Measurements from ENCODE around the gene METTL21C.

The METTL21C gene

DNA sequence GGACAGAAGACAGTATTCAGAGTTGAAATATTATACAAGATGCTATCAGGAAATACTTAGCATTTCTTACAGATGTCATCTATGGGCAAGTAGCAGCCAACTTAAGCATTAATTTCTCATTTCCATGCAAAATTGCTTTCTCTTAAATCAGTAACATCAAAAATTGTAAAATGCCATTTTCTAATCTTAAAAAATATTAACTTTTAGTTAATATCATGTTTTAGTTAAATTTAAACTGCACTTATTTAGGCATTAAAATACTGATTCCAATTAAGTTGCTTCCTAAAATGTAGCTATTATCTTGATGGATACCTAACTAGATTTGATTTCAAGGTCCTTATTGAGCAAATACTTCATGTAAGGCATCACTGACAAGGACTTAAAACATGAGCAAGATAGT lies 27.8 kb downstream of the METTL21C start:
- DNase-seq (ENCODE audit: low read depth in 2 of 2), result no peak

GRCh38 chr13:102659168-102659713 lies 35.6 kb downstream of the METTL21C start:
- DNase-seq (ENCODE audit: low read depth in 2 of 2), result no peak

DNA sequence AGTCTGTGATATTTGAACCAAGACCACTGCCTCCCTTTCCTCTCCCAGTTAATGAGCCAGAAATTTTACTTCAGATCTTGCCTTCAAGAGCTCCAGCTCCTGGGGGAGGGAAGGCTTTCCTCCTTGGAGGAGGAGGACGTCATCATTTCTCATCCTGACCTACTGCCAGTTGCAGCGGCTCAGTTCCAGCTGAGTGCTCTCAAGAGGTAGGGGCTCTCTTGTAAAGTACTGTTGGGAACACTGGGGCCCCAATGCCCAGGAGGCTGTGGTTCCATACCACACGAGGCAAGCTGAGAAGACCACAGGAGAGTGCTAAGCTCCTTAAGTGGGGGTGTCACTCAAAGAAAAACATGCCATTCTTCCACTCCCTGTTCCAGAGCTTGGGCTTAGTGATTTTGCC lies 36.2 kb downstream of the METTL21C start:
- no peak for DNase-seq (ENCODE audit: low read depth in 2 of 2)

DNA sequence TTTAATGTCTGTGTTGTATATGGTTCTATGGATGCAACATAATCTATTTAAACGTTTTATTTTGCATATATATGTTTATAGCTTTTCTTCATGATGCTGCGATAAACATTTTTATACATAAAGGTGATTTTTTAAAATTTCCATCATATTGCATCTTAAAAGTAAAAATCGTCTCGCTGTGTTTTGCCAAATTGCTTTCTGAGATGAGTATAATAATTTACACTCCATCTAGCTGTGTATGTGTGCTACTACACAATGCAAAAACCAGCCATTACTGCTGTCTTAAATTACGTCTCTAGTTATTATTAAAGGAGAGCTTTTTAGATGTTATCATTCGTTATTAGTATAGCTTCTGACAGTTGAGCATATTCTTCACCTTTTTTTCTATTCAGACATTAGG lies 37.2 kb downstream of the METTL21C start:
- DNase-seq (ENCODE audit: low read depth in 2 of 2), result no peak

DNA sequence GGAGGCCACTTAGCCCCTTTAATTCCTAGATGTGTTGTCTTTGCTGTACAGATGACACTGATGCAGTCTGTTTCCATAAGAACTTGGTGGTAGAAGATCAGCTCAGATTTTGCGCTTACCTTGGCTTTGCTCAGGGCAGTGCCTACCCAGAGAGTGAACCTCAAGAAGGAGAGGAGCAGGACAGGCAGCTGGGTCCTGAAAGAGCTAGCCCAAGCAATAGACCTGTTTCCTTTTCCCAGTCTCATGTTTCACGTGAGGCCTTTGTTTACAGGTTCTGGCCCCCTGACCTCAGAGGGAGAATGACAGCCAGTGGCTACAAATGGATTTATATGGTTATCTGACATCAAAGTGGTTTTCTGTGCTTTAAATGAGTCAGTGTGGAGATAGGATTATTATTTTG lies 40.1 kb downstream of the METTL21C start:
- DNase-seq (ENCODE audit: low read depth in 2 of 2), result no peak

GRCh38 chr13:102651892-102652291 lies 43.0 kb downstream of the METTL21C start:
- DNase-seq (ENCODE audit: low read depth in 2 of 2), result no peak

DNA sequence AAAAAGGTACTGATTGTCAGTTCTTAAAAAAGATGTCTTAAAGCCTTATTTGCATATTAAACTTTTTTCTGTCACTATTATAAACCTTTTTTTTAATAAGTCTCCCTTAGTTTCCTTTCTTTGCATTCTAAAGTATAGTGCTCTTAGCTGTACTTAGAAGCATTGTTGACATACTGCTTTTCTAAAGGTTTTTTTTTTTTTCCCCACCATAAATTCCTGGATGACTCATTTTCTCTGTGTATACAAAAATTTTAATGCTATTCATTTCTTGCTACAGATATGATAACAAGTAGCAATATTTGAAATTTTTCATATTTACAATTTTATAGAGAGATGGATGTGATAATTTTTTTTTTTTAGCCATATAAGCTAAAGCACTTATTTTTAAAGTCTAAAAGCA lies 43.5 kb downstream of the METTL21C start:
- no peak for DNase-seq (ENCODE audit: low read depth in 2 of 2)

DNA sequence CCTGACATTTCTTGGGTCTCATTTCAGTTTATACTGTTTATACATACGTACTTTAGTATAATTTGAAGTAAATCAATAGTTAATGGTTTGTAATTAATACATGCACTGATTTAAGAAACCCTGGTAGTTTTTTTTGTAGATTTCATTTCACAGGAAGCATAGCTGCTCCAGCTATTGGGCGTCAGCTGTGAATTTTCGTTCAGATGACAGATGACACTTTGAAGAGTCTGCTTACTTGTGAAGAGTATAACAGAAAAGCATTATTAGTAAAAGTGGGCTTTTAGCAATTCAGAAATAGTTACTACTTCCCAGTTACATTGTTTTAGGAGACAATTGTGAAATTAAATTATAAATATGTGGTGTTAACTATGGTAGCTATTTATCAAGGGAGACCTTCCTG lies 44.4 kb downstream of the METTL21C start:
- DNase-seq (ENCODE audit: low read depth in 2 of 2), result no peak

- no peak for DNase-seq (ENCODE audit: low read depth in 2 of 2)
Observed at GRCh38 chr13:102648046-102648445, 46.8 kb downstream of the METTL21C start.

DNA sequence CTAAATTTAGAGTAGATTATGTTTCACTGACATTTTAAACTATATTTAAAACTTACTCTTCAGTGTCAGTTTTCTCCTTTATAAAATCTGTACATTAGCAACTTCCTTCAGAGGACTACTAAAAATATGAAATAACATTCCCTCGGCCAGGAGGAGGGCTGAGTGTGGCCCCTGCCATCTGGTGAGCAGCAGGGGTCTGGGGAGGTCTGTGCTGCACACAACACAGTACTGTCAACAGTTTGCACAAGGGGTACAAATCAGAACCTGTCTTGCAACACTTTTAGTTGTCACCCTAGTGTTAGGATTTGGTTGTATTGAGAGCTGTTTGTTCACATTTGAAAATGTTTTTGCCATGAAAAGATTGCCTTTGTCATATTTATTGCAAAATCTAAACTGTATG lies 49.1 kb downstream of the METTL21C start:
- no peak for DNase-seq (ENCODE audit: low read depth in 2 of 2)

DNA sequence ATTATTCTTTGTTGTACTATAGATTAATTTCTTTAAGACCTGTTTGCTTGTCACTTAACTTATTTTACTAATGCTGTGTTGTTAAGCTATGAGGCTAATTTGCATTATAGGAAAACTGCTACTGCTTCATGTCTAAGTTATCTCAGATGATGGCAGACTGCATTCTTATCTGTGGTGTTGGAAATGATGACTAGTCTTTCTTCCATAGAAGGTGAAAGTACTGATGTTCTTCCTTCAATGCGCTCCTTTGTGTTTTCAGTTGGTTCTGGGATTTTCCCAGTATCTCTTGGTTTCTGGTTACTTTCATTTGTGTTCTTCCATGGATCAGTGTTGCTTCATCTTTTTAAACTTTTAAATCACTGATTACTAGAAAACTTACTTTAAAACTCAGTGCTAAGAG lies 51.2 kb downstream of the METTL21C start:
- DNase-seq (ENCODE audit: low read depth in 2 of 2), result no peak

- DNase-seq (ENCODE audit: low read depth in 2 of 2), result no peak
Observed at GRCh38 chr13:102642475-102642874, 52.4 kb downstream of the METTL21C start.

DNA sequence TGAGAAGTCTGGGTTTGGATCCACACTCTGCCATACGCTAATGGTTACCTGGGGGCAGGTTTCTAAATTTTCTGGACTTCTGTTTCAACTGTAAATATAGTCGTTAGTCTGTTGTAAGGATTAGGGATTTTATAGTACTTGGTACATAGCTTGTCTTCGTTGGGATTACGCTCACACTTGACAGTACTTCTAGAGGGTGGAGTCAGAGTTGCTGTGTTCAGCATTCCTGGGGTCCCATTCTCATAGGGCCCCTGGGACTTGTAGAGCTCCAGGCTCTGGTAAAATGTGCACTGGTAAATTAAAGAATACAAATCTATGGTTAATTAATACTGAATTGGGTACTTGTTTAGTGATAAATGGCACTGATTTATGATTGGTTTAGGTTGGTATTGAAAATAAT lies 52.8 kb downstream of the METTL21C start:
- DNase-seq (ENCODE audit: low read depth in 2 of 2), result no peak

DNA sequence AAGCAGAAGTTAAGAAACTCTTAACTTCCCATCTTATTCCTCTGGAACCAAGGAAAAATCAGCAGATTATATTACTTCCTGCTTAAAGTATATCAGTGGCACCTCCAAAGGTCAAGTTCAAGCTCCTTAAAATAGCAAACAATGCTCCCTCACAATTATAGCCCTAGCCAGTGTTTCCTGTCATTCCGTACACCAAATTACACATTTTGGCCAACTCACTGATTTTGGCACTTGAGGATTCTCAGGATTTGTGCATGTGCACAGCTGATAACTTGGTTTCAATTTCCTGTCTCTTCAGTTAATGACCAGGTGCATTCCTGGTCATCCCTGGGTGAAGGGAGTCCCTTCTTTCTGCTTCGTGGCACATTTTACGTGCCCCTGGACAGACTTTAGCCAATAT lies 56.1 kb downstream of the METTL21C start:
- DNase-seq (ENCODE audit: low read depth in 2 of 2), result no peak
